Activated CD8-positive, alpha-beta memory T cell treated with anti-CD3 and anti-CD28 coated beads for 36 hours (primary cell): ENCODE results near the gene PIGS. TPM values are rescaled to one million over a fixed set of nuclear protein-coding genes. Genes with fewer than 3 reads are reported as not detected.

Experiments used
- CTCF ChIA-PET: fragments of 350-600 bp; sonication (Branson Sonifier 250); formaldehyde crosslinking; loops from one replicate; lab custom pipeline; 2021; ENCODE audit warnings: antibody characterized with exemption; lab: Charles Lee
- POLR2A ChIA-PET: fragments of 350-600 bp; sonication (Branson Sonifier 250); formaldehyde crosslinking; loops from one replicate; lab custom pipeline; 2021; ENCODE audit warnings: antibody characterized with exemption; lab: Charles Lee
- total RNA-seq, 2 experiments: library from RNA; stranded (reverse); gene quantifications; one replicate each; pipeline ENCODE4 v1.2.3, GENCODE V29; 2021

The PIGS gene
- total RNA-seq, 2 experiments from 2014 or later: 50.0 to 50.3 TPM

- CTCF ChIA-PET: interaction anchor here (1.4 kb wide), 1 partner anchor 8 kb away, joined by 3 read pairs; no protein-coding TSS in a partner anchor
- POLR2A ChIA-PET: no interaction called here
Measured at GRCh38 chr17:28503420-28503819, 67.9 kb downstream of the PIGS start.

Other genes starting within 250 kb of the PIGS start
- gene IFT20, start 236.1 kb downstream of the PIGS start, total RNA-seq: 10 to 100 TPM; 24.0 to 25.6 TPM
- 10 to 100 TPM; 27.2 to 31.8 TPM for gene TNFAIP1, start 235.8 kb downstream of the PIGS start, total RNA-seq
- 100 to 1,000 TPM; 128 to 133 TPM for gene POLDIP2, start 214.0 kb downstream of the PIGS start, total RNA-seq
- gene SEBOX, start 206.3 kb downstream of the PIGS start, total RNA-seq: not detected
- under 1 TPM; 0.13 to 0.38 TPM for gene VTN, start 201.2 kb downstream of the PIGS start, total RNA-seq
- 10 to 100 TPM; 34.8 to 35.3 TPM for gene SARM1, start 199.8 kb downstream of the PIGS start, total RNA-seq
- 1 to 10 TPM; 6.6 to 6.7 TPM for gene SLC46A1, start 165.3 kb downstream of the PIGS start, total RNA-seq
- gene SLC13A2, start 97.9 kb downstream of the PIGS start, total RNA-seq: not detected
- not detected for gene FOXN1, start 65.2 kb downstream of the PIGS start, total RNA-seq
- gene UNC119, start 18.9 kb downstream of the PIGS start, total RNA-seq: 10 to 100 TPM; 27.8 to 35.8 TPM
- gene ALDOC, start 5.4 kb upstream of the PIGS start, total RNA-seq: 10 to 100 TPM; 35.1 to 36.2 TPM
- 10 to 100 TPM; 94.4 to 95.4 TPM for gene SPAG5, start 27.5 kb upstream of the PIGS start, total RNA-seq
- 10 to 100 TPM; 20.7 to 23.1 TPM for gene RSKR, start 42.7 kb upstream of the PIGS start, total RNA-seq
- 100 to 1,000 TPM; 202 to 216 TPM for gene BLTP2, start 73.6 kb upstream of the PIGS start, total RNA-seq
- gene SDF2, start 90.4 kb upstream of the PIGS start, total RNA-seq: 10 to 100 TPM; 44.7 to 47.1 TPM
- 10 to 100 TPM; 81.7 to 82.6 TPM for gene SUPT6H, start 90.7 kb upstream of the PIGS start, total RNA-seq
- 1 to 10 TPM; 3.9 to 4.8 TPM for gene PROCA1, start 140.4 kb upstream of the PIGS start, total RNA-seq
- gene RAB34, start 146.3 kb upstream of the PIGS start, total RNA-seq: 10 to 100 TPM in 1 of 2 experiments, 1 to 10 TPM in 1; 8.5 to 11.7 TPM
- gene RPL23A, start 148.5 kb upstream of the PIGS start, total RNA-seq: 1,000 to 10,000 TPM; 2,504 to 2,566 TPM
- 10 to 100 TPM; 20.1 to 22.0 TPM for gene TLCD1, start 154.7 kb upstream of the PIGS start, total RNA-seq
- 1 to 10 TPM; 6.0 to 6.8 TPM for gene NEK8, start 157.3 kb upstream of the PIGS start, total RNA-seq
- 100 to 1,000 TPM; 158 to 159 TPM for gene TRAF4, start 172.5 kb upstream of the PIGS start, total RNA-seq